IMR-90 (cell line): ENCODE measurements around the gene NXPH3. TPM values are rescaled to one million over a fixed set of nuclear protein-coding genes. Genes with fewer than 3 reads are reported as not detected.
A peak's percentile ranks its signal among the peaks of the same experiment; 100 is the strongest.

Experiments
- ATAC-seq: fragments of 200-7000 bp; cut with Tn5 transposase; 2 replicates; pipeline ENCODE4 v1.9.1; 2020; ENCODE audit warnings: low read depth, mild to moderate bottlenecking, moderate library complexity
- BruUV-seq: library from RNA; stranded (reverse); fragments of 400-500 nt; replicated peaks from 2 replicates; lab custom pipeline; 2021; lab: Mats Ljungman, UMichigan
- CTCF ChIA-PET: fragments of 300-600 bp; formaldehyde crosslinking; extraction: SDS; loops from one replicate; lab custom pipeline; 2021; ENCODE audit warnings: antibody characterized with exemption; lab: Yijun Ruan, JAX
- POLR2A ChIA-PET: fragments of 300-600 bp; sonication (Branson Sonifier 250); formaldehyde crosslinking; loops from one replicate; lab custom pipeline; 2022; ENCODE audit warnings: antibody characterized with exemption; ENCODE audit not compliant: unreplicated experiment; lab: Charles Lee
- DNase-seq: peaks from one replicate; pipeline ENCODE4 v3.0.0; 2013
- H2AFZ ChIP-seq: replicated peaks from 2 replicates; pipeline ENCODE3; 2013; ENCODE audit warnings: low read length, mild to moderate bottlenecking; ENCODE audit not compliant: poor library complexity
- H2AK5ac ChIP-seq: 2 replicates; pipeline ENCODE4 v1.6.1; 2013; ENCODE audit warnings: low read depth, low read length, inconsistent platforms
- H2AK9ac ChIP-seq: replicated peaks from 2 replicates; pipeline ENCODE3; 2013; ENCODE audit warnings: mild to moderate bottlenecking, low read depth, low read length, moderate library complexity; ENCODE audit not compliant: poor library complexity
- H2BK120ac ChIP-seq: 2 replicates; pipeline ENCODE4 v1.6.1; 2013; ENCODE audit warnings: low read depth, low read length, inconsistent platforms
- H2BK15ac ChIP-seq: 3 replicates; pipeline ENCODE4 v1.6.1; 2013; ENCODE audit warnings: low read depth, low read length, inconsistent platforms
- H2BK20ac ChIP-seq: 2 replicates; pipeline ENCODE4 v1.6.1; 2013; ENCODE audit warnings: low read depth, mild to moderate bottlenecking, inconsistent platforms, low read length, moderate library complexity
- H2BK5ac ChIP-seq: 2 replicates; pipeline ENCODE4 v1.6.1; 2013; ENCODE audit warnings: mild to moderate bottlenecking, low read depth, low read length, inconsistent platforms; ENCODE audit not compliant: poor library complexity, severe bottlenecking
- H3K14ac ChIP-seq: replicated peaks from 2 replicates; pipeline ENCODE4 v1.6.1; 2013; ENCODE audit warnings: low read depth, low read length, inconsistent platforms
- H3K18ac ChIP-seq: 2 replicates; pipeline ENCODE4 v1.6.1; 2013; ENCODE audit warnings: low read depth, low read length, control low read depth
- H3K23ac ChIP-seq: 2 replicates; pipeline ENCODE4 v1.6.1; 2013; ENCODE audit warnings: low read depth, low read length, inconsistent platforms
- H3K27ac ChIP-seq: 2 replicates; pipeline ENCODE4 v1.5.1; 2013; ENCODE audit warnings: mild to moderate bottlenecking, control low read depth, low read length; ENCODE audit not compliant: insufficient read depth
- H3K27me3 ChIP-seq: 2 replicates; pipeline ENCODE4 v1.6.1; 2013; ENCODE audit warnings: low read length; ENCODE audit not compliant: control insufficient read depth, insufficient read depth
- H3K36me3 ChIP-seq: 2 replicates; pipeline ENCODE4 v1.6.1; 2013; ENCODE audit warnings: low read length, mixed read lengths; ENCODE audit not compliant: control insufficient read depth, insufficient read depth
- H3K4ac ChIP-seq: 2 replicates; pipeline ENCODE4 v1.6.1; 2013; ENCODE audit warnings: low read depth, low read length, inconsistent platforms
- H3K4me1 ChIP-seq: 2 replicates; pipeline ENCODE4 v1.6.1; 2013; ENCODE audit warnings: low read length, mixed read lengths; ENCODE audit not compliant: control insufficient read depth, insufficient read depth
- H3K4me2 ChIP-seq: 2 replicates; pipeline ENCODE4 v1.6.1; 2013; ENCODE audit warnings: low read depth, mild to moderate bottlenecking, control low read depth, low read length, moderate library complexity
- H3K4me3 ChIP-seq: 2 replicates; pipeline ENCODE4 v1.5.1; 2013; ENCODE audit warnings: low read depth, mild to moderate bottlenecking, control low read depth, low read length, moderate library complexity; ENCODE audit not compliant: insufficient read depth
- H3K56ac ChIP-seq: 2 replicates; pipeline ENCODE4 v1.6.1; 2013; ENCODE audit warnings: low read length, inconsistent platforms; ENCODE audit not compliant: insufficient read depth; ENCODE audit errors: extremely low read depth
- H3K79me1 ChIP-seq, 2 experiments: 2 replicates each; pipeline ENCODE4 v1.6.1; 2013; ENCODE audit warnings: low read length in 2 of 2, inconsistent platforms in 1 of 2, low read depth in 1 of 2
- H3K9ac ChIP-seq: 2 replicates; pipeline ENCODE4 v1.6.1; 2013; ENCODE audit warnings: low read depth, low read length, control low read depth
- H3K9me1 ChIP-seq: 2 replicates; pipeline ENCODE4 v1.6.1; 2013; ENCODE audit warnings: low read length, inconsistent platforms; ENCODE audit not compliant: insufficient read depth
- H3K9me3 ChIP-seq: 2 replicates; pipeline ENCODE4 v1.6.1; 2013; ENCODE audit warnings: low read length; ENCODE audit not compliant: control insufficient read depth, insufficient read depth
- H4K20me1 ChIP-seq: 2 replicates; pipeline ENCODE4 v1.6.1; 2013; ENCODE audit warnings: low read length, inconsistent platforms; ENCODE audit not compliant: insufficient read depth
- H4K5ac ChIP-seq: 2 replicates; pipeline ENCODE4 v1.6.1; 2013; ENCODE audit warnings: mild to moderate bottlenecking, low read depth, low read length, control low read depth
- H4K8ac ChIP-seq, 2 experiments: 2 replicates each; pipeline ENCODE4 v1.6.1; 2013; ENCODE audit warnings: low read depth in 2 of 2, low read length in 2 of 2, control low read depth in 1 of 2, inconsistent platforms in 1 of 2
- H4K91ac ChIP-seq: 2 replicates; pipeline ENCODE4 v1.6.1; 2013; ENCODE audit warnings: low read depth, low read length, inconsistent platforms; ENCODE audit not compliant: insufficient read depth
- CTCF ChIP-seq: conservative IDR thresholded peaks from 2 replicates; pipeline ENCODE4 v1.5.1; 2012; ENCODE audit warnings: mild to moderate bottlenecking, low read depth, low read length, improper control_type of control experiment
- MAFK ChIP-seq: IDR thresholded peaks from 2 replicates; pipeline ENCODE4 v1.6.1; 2012; ENCODE audit warnings: low read depth, low read length, improper control_type of control experiment
- MXI1 ChIP-seq: IDR thresholded peaks from 2 replicates; pipeline ENCODE4 v1.6.1; 2012; ENCODE audit warnings: low read depth, mild to moderate bottlenecking, low read length, moderate library complexity, borderline replicate concordance
- RAD21 ChIP-seq: IDR thresholded peaks from 2 replicates; pipeline ENCODE4 v1.6.1; 2012; ENCODE audit warnings: low read length, improper control_type of control experiment
- SMC3 ChIP-seq: fragments of 150-350 bp; IDR thresholded peaks from 2 replicates; pipeline ENCODE4 v1.6.1; 2016; ENCODE audit warnings: low read depth, mild to moderate bottlenecking, antibody characterized with exemption, low read length, moderate library complexity
- WGBS, 2 experiments: methylation state at CpG; one replicate each; pipeline versions ENCODE4 v1.1.5 to v1.1.7; 2013; ENCODE audit warnings: missing lambda C conversion rate in 2 of 2; ENCODE audit not compliant: insufficient read length in 1 of 2; ENCODE audit errors: extremely low coverage in 2 of 2; 5-methylcytosine and 5-hydroxymethylcytosine counted together
- dilution Hi-C: fragments of 300-500 bp; cut with HindIII; formaldehyde crosslinking; loops from one replicate; pipeline ENCODE4 v1.14.3; 2018; ENCODE audit warnings: low sequenced_read_pairs; ENCODE audit not compliant: unreplicated experiment
- in situ Hi-C: fragments of 300-500 bp; cut with MboI; formaldehyde crosslinking; loops from 3 replicates; pipeline ENCODE4 v1.14.3; 2019; ENCODE audit warnings: low sequenced_read_pairs, inconsistent platforms, mixed read lengths
- intact Hi-C: fragments of 100-400 bp; cut with micrococcal nuclease; formaldehyde crosslinking; loops from 2 replicates; pipeline ENCODE4 v1.10.0; 2022
- polyA plus RNA-seq, 3 experiments: library from polyadenylated mRNA; depleted of rRNA; stranded (reverse); fragments of >200 nt; gene quantifications; 2 replicates each; pipeline ENCODE4 v1.2.3, GENCODE V29; 2012; ENCODE audit warnings: low replicate concordance in 1 of 3
- total RNA-seq: library from RNA; depleted of rRNA; stranded (reverse); fragments of >200 nt; gene quantifications from 2 replicates; pipeline ENCODE4 v1.2.3, GENCODE V29; 2012

NXPH3 gene
- total and polyA plus RNA-seq, 2 of the 4 experiments (the other 2 are of a cell fraction): 0.18 to 0.31 TPM

DNA sequence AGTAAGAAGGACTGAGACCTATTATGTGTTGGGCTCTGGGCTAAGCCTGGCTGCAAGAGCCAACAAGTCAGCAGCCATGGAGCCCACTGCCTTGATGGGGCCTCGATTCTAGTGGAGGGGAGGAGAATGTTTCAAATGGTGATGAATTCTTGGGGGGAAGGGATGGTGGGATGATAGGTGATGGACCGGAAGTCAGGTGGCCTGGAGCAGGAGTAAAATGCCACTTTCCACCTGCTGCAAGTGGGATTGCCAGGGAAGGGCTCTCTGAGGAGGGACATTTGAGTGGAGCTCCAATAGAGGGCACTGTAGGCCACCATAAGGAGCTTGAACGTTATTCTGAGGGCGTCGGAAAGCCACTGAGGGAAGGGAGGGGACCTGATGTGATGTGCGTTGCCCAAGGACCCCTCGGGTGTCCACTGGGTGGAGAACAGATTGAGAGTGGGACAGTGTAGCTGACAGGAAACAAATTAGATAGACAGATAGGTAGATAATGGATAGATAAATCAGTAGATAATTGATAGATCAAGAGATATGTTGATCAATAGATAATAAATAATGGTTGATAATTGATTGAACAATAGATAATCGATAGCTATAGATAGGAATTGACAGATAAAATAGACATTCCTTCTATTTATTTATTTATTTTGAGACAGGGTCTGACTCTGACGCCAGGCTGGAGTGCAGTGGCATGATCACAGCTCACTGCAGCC, 18.2 kb upstream of the NXPH3 start:
- no peak overlapping the region for H3K4me2 ChIP-seq
- no peak overlapping the region for H2AK5ac ChIP-seq
- DNase-seq (peak; percentile 46), ATAC-seq (peak; percentile 52)
- H2BK15ac ChIP-seq: no peak overlapping the region
- dilution Hi-C loops (no loop called here), in situ Hi-C loops (no loop called here), intact Hi-C loops (loop anchor here (1.0 to 2.0 kb wide), 2 partner anchors 143 to 242 kb away; partner anchors contain the start of gene PHB1)
- no peak overlapping the region for H3K18ac ChIP-seq
- H3K23ac ChIP-seq: no peak overlapping the region
- no peaks in the 10 kb centered on the region for H3K36me3 ChIP-seq
- H2BK5ac ChIP-seq: no peak overlapping the region
- no peak overlapping the region for H3K27ac ChIP-seq
- no peak overlapping the region for H4K91ac ChIP-seq
- H3K14ac ChIP-seq: no peak overlapping the region
- no peak overlapping the region for H2AK9ac ChIP-seq
- no peak overlapping the region for H2BK20ac ChIP-seq
- no peak overlapping the region for H2BK120ac ChIP-seq
- H3K4ac ChIP-seq: no peak overlapping the region
- no peaks in the 10 kb centered on the region for H3K9me1 ChIP-seq
- peak overlapping the region; percentile 3 for H2AFZ ChIP-seq
- H3K79me1 ChIP-seq: no peaks in the 10 kb centered on the region
- TF ChIP-seq RAD21: peak; percentile 57
- TF ChIP-seq MXI1: no peak
- TF ChIP-seq SMC3: peak; percentile 28; the same call in 1 of the 2 replicates
- no peak for TF ChIP-seq MAFK
- TF ChIP-seq CTCF: peak; percentile 55
- H4K8ac ChIP-seq: no peak overlapping the region
- ChIA-PET CTCF (interaction anchor here (0.6 to 1.3 kb wide), 11 partner anchors 10 to 1385 kb away, joined by 3 to 11 read pairs (median 3); partner anchors contain the start of gene SLC35B1), POLR2A (no interaction called here)
- no peak overlapping the region for H3K9ac ChIP-seq
- no peak overlapping the region for H4K5ac ChIP-seq
- peaks cover 2% of the 10 kb centered on the region; the same call in 1 of the 2 replicates for H3K4me1 ChIP-seq
- no peaks in the 10 kb centered on the region for H4K20me1 ChIP-seq
- H3K9me3 ChIP-seq: no peaks in the 10 kb centered on the region
- no peak overlapping the region for H3K4me3 ChIP-seq
- 5% methylated on average over 5 of the region's 9 CpGs; no CpG with 5 or more reads in 1 of the 2 experiments for WGBS, 2 experiments
- H3K27me3 ChIP-seq: peaks cover 28% of the 10 kb centered on the region
- H3K56ac ChIP-seq: no peak overlapping the region
- no TSS peak for BruUV-seq
